ENCODE measurements around the gene CD151.

The CD151 gene

GRCh38 chr11:834371-835316, 1.9 kb downstream of the CD151 start:
- no peak for DNase-seq (ENCODE audit: low spot score)
- no peak for TF ChIP-seq CTCF (IDR thresholded peaks at IDR 0.05; ENCODE audit: extremely low read depth, insufficient read depth, missing control alignments)
- in situ Hi-C loops (cut with MboI; ENCODE audit: low pct_unique_long_range_greater_than_20kb, low sequenced_read_pairs, unreplicated experiment), result no loop called here

- DNase-seq (ENCODE audit: low spot score), result no peak
- TF ChIP-seq CTCF (IDR thresholded peaks at IDR 0.05; ENCODE audit: extremely low read depth, insufficient read depth, missing control alignments), result no peak
- in situ Hi-C loops (cut with MboI; ENCODE audit: low pct_unique_long_range_greater_than_20kb, low sequenced_read_pairs, unreplicated experiment), result no loop called here
Measured at GRCh38 chr11:836274-836673, 3.5 kb downstream of the CD151 start.

GRCh38 chr11:836700-837099, 3.9 kb downstream of the CD151 start:
- DNase-seq (ENCODE audit: low spot score), result no peak
- no peak for TF ChIP-seq CTCF (IDR thresholded peaks at IDR 0.05; ENCODE audit: extremely low read depth, insufficient read depth, missing control alignments)
- in situ Hi-C loops (cut with MboI; ENCODE audit: low pct_unique_long_range_greater_than_20kb, low sequenced_read_pairs, unreplicated experiment), result no loop called here

GRCh38 chr11:837189-837989, 4.6 kb downstream of the CD151 start:
- in situ Hi-C loops (cut with MboI; ENCODE audit: low pct_unique_long_range_greater_than_20kb, low sequenced_read_pairs, unreplicated experiment), result no loop called here
- no peak for TF ChIP-seq CTCF (IDR thresholded peaks at IDR 0.05; ENCODE audit: extremely low read depth, insufficient read depth, missing control alignments)
- DNase-seq (ENCODE audit: low spot score), result no peak

- no peak for DNase-seq (ENCODE audit: low spot score)
- no peak for TF ChIP-seq CTCF (IDR thresholded peaks at IDR 0.05; ENCODE audit: extremely low read depth, insufficient read depth, missing control alignments)
- in situ Hi-C loops (cut with MboI; ENCODE audit: low pct_unique_long_range_greater_than_20kb, low sequenced_read_pairs, unreplicated experiment), result no loop called here
Measured at GRCh38 chr11:837990-838307, 5.2 kb downstream of the CD151 start.

- TF ChIP-seq CTCF (IDR thresholded peaks at IDR 0.05; ENCODE audit: extremely low read depth, insufficient read depth, missing control alignments), result no peak
- no peak for DNase-seq (ENCODE audit: low spot score)
- in situ Hi-C loops (cut with MboI; ENCODE audit: low pct_unique_long_range_greater_than_20kb, low sequenced_read_pairs, unreplicated experiment), result no loop called here
Measured at GRCh38 chr11:838441-839279, 5.9 kb downstream of the CD151 start.

Data from GM13977 (cell line).